Left hindlimb (tissue), 1 donor: Measurements from ENCODE around the gene LRRC71.

ENCODE experiments used
- DNase-seq: peaks from one replicate; pipeline ENCODE4 v3.0.0-alpha.2; 2018

The LRRC71 gene

GRCh38 chr1:156920233-156921052 lies at the start of gene LRRC71:
LRRC71 (plus strand) TSS chr1:156920632; CDS start chr1:156920804, 172 bp downstream.
- peak; percentile 83 for DNase-seq

GRCh38 chr1:156873659-156874058 lies 46.8 kb upstream of the LRRC71 start:
- no peak for DNase-seq

- no peak for DNase-seq
Measured at GRCh38 chr1:156874142-156874541, 46.3 kb upstream of the LRRC71 start.

DNA sequence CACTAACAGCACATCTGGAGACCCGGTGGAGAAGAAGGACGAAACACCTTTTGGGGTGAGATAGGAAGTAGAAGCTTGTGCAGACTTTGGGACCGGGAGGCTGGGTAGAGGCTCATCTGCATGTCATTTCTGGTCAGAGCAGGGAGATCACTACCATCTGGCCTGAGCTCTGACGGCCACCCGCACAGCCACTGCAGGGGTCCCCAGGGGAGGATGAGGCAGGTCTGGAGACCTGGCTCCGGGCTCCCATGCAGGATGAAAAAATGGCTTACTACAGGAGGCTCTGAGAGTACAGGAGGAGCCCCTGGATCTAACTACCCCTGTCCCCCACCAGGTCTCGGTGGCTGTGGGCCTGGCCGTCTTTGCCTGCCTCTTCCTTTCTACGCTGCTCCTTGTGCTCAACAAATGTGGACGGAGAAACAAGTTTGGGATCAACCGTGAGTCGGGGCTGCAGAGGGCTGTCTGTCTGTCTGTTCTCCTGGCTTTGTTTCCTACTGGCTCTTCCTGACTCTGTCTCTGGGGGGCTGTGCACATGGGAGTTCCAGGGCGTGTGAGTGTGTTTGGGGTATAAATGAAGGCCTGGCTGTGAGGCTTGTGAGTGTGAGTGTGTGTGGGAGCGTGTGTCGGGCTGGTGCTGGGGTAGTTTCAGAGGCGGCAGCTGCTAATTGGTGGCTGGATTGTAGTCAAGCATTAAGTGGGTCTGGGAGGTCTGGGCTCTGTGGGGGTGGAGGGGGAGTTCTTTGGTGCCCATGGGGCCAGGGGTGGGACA lies 45.7 kb upstream of the LRRC71 start:
- no peak for DNase-seq

DNA sequence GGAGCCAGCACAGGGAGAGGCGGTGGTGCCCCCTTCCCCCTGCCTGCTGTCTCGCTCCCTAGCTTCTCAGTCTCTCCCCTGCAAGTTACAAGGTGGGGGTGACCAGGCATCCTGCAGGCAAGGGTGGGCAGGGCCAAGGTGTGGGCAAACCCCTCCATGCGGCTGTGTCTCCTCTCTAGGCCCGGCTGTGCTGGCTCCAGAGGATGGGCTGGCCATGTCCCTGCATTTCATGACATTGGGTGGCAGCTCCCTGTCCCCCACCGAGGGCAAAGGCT lies 45.2 kb upstream of the LRRC71 start:
- no peak for DNase-seq

DNA sequence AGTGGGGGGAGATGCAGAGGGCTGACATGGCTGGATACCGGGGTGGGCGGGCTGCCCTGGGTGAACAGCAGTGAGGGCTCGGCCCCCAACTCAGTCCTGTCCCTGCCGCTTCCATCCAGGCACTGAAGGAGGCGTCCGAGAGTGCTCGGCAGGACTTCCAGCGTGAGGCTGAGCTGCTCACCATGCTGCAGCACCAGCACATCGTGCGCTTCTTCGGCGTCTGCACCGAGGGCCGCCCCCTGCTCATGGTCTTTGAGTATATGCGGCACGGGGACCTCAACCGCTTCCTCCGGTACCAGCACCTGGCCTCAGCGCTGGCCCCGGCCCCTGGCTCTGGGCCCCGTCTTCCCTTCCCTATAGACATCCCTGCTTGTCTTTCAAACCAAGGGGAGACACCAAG lies 44.2 kb upstream of the LRRC71 start:
- DNase-seq, result no peak

- no peak for DNase-seq
Measured at GRCh38 chr1:156877433-156878170, 42.8 kb upstream of the LRRC71 start.

- DNase-seq, result no peak
Measured at GRCh38 chr1:156879876-156880275, 40.6 kb upstream of the LRRC71 start.

GRCh38 chr1:156880473-156880872 lies 40.0 kb upstream of the LRRC71 start:
- no peak for DNase-seq

GRCh38 chr1:156881101-156881500 lies 39.3 kb upstream of the LRRC71 start:
- no peak for DNase-seq

DNA sequence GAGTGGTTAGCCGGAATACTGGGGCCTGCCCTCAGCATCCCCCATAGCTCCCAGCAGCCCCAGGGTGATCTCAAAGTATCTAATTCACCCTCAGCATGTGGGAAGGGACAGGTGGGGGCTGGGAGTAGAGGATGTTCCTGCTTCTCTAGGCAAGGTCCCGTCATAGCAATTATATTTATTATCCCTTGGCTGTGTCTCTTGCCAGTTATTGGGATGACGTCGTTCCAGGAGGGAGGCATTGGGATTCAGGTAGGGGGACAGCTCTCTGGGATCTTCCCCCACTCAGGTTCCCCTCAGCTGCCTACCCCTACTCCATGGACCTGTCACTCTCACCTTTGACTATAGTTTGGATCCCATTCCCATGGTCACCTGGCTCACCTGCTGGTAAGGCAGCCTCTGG lies 38.8 kb upstream of the LRRC71 start:
- no peak for DNase-seq

DNA sequence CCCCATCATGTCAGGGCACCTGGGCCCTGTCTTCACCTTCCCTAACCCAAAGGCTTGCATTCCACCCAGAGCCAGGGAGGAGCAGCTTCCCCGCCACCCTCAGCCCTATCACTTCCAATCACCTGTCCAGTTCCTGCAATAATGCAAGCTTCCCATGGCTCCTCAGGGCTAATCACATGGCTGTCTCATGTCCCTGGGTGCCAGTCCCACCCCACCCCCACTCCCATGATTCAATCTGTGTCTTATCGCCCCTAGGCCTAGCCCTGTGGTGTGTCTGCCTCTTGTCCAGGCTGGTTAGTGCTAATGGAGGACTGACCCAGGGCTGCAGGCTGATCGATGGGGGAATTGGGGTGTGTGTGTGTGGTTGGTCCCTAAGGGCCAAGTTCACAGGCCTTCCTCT lies 37.9 kb upstream of the LRRC71 start:
- DNase-seq, result no peak

GRCh38 chr1:156883919-156884318 lies 36.5 kb upstream of the LRRC71 start:
- DNase-seq, result no peak

DNA sequence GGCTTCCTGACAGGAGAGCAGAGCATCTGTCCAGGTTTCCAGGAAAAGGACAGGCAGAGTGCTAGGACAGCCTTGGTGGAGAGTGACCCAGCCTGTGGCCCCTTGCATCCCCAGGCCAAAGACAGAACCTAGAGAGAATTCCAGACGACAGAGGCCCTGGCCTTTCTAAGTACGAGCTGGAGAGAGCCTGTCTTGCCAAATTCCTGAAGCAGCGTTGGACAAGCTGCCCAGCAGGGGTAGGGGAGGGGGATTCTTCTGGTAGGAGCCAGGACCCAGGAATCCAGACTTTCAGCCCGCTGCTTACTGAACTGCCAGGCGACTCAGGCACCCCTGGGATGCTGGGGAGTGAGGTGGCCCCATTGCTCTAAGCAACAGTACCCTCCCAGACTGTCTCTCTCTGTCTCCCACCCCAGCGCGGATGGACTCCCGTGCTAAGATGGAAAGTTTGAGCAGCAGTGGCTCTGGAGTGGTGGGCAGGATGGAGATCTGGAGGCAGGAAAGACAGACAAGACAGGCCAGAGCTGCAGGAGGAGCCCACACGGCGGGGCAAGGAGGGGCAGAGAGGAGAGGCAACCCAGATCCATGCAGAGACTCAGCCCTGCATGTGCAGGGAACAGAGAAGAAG lies 35.8 kb upstream of the LRRC71 start:
- DNase-seq, result no peak

DNA sequence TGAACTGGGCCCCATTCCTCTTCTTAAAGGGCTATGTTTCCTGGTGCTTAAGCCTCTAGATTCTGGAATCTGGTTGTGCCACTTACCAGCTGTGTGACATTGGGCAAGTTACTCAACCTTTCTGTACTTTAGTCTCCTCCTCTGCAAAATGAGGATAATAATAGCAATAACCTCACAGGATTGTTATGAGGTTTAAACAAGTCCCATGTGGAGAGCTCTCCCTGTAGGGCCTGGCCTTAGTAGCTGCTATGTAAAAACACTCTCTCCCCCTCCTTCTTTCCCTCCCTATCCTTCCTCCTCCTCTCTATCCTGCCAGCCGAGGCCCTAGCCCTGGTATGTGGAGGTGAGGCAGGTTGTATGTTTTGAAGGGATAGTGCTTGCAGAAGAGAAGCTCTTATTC lies 35.1 kb upstream of the LRRC71 start:
- DNase-seq, result no peak

GRCh38 chr1:156885880-156886355 lies 34.5 kb upstream of the LRRC71 start:
- DNase-seq, result no peak

DNA sequence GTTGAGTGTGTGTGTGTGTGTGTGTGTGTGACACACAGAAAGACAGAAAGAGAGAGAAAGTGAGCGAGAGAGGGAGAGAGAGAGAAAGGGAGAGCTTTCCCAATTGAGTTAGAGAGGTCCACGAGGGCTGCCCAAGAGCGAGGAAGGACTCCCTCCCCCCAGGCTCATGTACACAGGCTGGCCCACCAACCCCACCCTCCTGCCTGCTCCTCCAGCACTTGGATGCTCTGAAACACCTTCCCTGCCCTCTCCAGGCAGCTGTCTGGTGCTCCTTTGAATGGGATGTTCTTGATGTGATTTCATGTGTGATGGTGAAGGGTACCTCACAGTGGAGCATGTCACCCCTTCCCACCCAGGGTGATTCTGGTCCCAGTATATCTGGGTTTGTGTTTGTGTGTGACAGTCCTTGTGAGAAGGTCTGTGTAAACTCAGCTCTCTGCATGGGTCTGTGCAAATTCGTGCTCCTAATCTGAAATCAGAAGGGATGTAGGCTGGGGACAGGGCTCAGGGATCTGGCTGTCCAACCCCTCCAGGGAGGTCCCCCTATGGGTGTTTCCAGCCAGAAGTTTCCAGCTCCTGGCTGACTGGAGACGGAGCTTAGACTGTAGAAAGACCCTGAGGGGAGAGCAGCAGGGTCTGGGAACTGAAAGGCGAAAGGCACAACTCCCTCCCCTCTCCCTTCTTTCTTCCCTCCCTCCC lies 33.7 kb upstream of the LRRC71 start:
- no peak for DNase-seq

DNA sequence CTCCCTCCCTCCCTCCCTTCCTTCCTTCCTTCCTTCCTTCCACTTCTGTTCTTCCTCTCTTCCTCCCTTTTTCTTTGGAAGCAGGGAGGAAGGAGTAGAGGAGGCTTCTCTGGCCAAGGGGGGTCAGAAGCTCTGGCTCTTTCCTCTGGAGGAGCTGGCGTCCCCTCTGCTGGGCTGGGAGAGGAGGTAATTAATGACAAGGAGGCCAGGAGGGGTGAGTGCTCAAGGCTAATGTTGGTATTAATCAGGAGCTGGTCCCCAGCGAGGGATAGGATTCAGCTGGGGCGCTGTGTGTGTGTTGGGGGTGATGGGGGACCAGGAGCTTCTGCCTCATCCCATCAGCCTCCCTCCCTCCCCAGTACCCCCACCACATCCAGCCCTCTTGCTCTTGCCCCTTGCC lies 33.1 kb upstream of the LRRC71 start:
- DNase-seq, result no peak

DNA sequence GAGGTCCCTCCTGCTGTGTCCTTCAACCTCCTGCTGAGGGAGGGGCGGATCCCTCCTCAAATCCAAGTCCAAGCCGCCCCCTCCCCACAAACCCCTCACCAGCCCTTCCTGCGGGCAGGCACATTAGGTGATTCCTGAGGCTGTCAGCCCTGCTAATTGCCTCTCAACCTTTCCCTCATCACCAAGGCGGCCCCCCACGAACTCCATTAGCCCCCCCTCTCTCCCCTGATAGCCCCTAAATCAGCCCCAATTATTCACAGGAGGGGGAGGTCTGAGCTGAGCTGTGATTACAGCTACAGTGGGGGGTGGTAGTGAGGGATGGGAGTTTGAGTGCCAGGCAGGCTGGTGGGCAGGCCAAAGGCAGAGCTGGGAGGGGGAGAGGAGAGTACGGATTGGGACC lies 32.7 kb upstream of the LRRC71 start:
- DNase-seq, result no peak

DNA sequence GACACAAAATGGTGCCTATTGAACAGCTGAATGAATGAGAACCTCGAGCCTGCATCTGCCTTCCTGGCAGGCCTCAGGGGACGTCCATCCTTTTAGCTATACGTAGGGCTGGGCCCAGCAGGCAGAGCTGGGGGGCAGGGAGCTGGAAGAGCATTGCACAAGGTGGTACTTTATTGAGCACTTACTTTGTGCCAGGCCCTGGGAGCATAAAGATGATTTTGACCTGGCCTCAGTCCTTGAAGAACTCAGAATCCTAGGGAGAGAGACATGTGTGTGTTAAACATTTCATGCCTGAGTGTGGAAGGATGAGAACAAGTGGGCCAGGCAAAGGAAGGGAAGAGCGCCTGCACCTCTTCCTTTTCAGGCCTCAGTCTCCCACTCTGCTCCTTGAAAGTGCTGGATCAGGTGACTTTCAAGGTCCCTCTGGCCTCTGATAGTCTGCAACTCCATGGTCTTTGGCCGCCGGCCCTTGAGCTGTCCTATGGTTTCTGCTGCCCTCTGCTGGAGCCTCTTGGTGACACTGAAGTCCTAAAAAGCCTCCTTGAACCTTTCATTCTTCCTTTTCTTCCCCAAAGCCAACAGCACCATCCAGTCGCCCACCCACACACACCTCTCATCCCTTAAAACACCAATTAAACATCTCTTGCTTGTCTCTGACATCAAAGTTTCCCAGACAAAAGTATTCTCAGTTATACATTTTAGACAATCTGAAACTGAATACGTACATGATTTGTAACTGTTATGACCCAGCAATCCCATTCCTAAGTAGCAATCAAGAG lies 30.4 kb upstream of the LRRC71 start:
- DNase-seq, result peak; percentile 80

GRCh38 chr1:156892190-156893047 lies 28.0 kb upstream of the LRRC71 start:
- DNase-seq, result peak; percentile 94
